Measurements from ENCODE around the gene PTPRQ.

PTPRQ gene

DNA sequence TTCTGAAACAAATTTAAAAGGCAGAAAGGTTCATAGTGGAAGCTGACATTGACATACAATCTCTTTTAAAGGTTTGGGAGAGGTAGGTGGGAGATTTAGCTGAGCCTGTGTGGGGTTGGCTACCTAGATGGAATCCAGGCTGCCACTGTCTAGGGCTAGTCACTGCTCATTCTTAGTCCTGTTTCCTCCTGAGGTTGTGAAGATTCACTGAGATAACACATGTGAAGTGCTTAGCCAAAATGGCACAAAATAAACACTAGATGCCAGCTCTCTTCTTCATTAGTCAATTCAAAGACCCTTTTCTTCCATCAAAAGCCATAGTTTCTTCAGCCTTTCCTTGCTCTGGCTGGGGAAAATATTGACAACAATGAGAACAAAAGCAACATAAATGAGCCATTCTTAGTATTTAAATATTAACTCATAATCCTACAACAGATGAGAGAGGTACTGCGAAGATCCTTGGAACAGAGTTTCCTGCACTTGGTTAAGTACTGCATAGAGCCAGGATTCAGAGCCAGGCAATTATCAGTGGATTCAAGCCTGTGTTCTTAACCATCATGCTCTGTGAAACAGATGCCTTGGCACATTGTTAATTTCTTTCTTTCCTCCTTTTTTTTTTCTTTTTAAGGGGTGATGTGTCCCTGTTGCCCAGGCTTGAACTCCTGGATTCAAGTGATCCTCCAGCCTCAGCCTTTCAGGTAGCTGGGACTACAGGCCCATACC lies 266.9 kb downstream of the PTPRQ start:
- DNase-seq (ENCODE audit: low read depth, low spot score): no peak
- no peak overlapping the region for H3K4me3 ChIP-seq (ENCODE audit: low read length)

DNA sequence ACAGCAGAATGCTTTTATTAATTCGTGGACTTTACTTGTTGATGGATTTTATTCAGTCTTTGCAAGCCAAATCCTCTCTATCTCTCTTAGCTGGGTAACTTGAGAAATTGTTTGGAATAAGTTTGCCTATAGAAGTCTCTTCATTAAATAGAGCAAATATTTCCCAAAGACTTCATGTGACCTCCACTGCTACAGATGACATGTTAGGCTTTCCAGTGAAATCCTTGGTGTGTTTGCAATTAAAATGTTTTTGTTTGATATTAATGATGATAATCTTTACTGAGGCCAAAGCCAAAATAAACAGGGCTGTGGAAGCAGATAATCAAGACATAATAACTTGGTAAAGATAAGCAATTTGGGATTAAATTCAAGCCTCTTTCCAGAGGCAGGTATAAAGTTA lies 267.8 kb downstream of the PTPRQ start:
- DNase-seq (ENCODE audit: low read depth, low spot score): no peak
- H3K4me3 ChIP-seq (ENCODE audit: low read length): no peak overlapping the region

DNA sequence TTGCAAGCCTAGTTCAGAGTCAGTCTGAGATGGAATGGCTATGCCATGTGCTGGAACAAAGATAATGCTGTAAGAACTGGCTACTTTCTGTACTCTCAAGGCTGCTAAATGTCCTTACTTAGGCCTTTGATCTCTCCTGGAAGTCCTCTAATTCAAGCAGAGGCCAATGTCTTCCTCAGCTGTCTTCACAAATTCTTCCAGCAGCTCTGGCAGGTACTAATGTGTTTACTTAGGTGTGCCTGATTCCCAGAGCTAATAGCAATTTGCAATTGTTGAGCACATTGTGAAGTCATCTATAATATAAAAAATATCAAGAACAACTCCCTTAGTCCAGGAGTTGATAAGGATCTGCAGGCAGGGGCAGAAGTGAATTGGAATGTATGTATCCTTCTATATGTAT lies 268.8 kb downstream of the PTPRQ start:
- H3K4me3 ChIP-seq (ENCODE audit: low read length): no peak overlapping the region
- DNase-seq (ENCODE audit: low read depth, low spot score): no peak

- DNase-seq (ENCODE audit: low read depth, low spot score): no peak
- H3K4me3 ChIP-seq (ENCODE audit: low read length): no peak overlapping the region
Measured at GRCh38 chr12:80713419-80713818, 269.4 kb downstream of the PTPRQ start.

DNA sequence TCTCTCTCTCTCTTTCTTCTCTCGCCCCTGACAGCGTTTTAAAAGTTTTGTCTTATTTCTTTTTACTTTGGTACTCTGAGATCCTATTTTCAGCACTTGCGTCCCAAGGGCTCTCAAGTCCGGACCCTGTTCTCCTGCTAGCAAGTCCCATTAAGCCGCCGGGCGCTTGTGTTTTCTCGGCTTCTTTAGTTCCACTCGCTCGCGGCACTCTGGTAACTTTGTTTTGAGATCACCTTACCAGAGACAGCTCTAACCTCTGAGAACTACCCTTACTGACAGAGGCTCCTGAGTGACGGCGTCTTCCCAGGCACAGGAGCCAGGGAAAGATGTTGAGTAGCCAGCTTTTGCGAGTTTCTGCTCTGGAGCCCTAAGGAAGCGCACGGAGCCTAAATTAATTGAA lies 270.0 kb downstream of the PTPRQ start:
- no peak for DNase-seq (ENCODE audit: low read depth, low spot score)

DNA sequence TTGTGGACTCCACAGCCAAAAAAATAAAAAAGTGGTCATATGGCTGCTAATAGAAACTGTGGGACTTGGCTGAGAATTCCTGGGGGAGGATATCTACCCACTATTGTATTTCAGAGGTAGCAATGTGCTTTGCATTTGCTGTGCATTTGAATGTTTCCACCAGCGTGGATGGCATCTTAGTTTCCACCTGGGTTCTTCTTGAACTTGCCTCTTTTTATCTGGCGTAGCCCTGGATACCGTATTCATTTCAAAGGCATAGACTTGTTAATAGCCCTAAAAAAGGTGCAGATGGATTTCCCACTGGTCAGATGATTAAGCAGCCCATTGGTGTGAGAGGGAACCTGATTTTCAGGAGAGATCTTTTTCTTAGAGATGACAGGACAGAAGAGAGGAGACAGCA lies 270.8 kb downstream of the PTPRQ start:
- no peak for DNase-seq (ENCODE audit: low read depth, low spot score)
- no peak overlapping the region for H3K4me3 ChIP-seq (ENCODE audit: low read length)

More for the DNA sequence above, 270.0 kb downstream of the PTPRQ start:
- no peak overlapping the region for H3K4me3 ChIP-seq (ENCODE audit: low read length)

DNA sequence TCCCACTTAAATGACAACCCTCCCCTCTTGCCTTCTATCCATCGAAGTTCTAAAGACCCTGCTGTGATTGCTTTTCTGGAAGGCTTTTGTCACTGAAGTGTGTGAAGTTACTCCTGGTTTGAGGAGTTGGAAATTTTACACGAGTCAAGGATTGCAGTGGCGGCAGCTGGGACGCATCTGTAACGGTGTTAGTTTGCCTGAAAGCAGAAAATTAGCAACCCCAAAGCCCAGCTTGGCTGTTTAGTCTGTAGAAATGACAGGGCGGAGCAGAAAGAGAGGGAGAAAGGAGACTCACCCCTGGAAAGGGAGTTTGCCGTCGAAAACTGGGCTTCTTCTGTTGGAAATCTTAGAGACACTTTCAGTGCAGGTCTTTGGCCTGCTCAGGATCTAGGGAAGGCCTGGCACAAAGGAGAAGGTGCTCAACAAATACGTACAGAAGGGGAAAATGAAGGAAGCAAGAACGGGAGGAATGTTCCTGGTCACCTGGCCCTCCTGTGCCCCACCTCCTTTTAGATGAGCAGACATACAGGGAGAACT lies 271.7 kb downstream of the PTPRQ start:
- H3K4me3 ChIP-seq (ENCODE audit: low read length): no peak overlapping the region

DNA sequence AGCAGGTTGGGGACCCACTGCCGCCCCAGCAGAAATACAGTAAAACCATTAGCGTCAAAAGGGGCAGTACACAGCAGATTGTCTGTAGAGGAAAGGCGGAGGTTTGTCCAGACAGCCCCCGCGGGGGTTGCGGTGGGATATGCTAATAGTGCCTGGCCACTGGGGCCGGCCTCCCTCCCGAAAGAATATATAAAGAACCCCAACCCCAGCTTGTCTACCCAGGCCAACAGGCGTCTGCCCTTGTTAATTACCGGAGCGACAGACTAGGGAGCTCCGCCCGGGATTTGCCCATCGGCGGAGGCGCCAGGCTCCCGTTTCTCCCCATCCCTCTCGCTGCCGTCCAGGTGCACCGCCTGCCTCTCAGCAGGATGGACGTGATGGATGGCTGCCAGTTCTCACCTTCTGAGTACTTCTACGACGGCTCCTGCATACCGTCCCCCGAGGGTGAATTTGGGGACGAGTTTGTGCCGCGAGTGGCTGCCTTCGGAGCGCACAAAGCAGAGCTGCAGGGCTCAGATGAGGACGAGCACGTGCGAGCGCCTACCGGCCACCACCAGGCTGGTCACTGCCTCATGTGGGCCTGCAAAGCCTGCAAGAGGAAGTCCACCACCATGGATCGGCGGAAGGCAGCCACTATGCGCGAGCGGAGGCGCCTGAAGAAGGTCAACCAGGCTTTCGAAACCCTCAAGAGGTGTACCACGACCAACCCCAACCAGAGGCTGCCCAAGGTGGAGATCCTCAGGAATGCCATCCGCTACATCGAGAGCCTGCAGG lies 272.8 kb downstream of the PTPRQ start, which contains the start of gene MYF5:
TSS of gene MYF5 (plus strand) at position 217 of the 774 bp plus-strand sequence. CDS start at position 369, 152 bp downstream.
- no peak within 1 kb of the TSS for H3K4me3 ChIP-seq (ENCODE audit: low read length)
- no peak for DNase-seq (ENCODE audit: low read depth, low spot score)

More for the DNA sequence above, 271.7 kb downstream of the PTPRQ start:
- DNase-seq (ENCODE audit: low read depth, low spot score): no peak

GRCh38 chr12:80717856-80718255 lies 273.8 kb downstream of the PTPRQ start:
- no peak for DNase-seq (ENCODE audit: low read depth, low spot score)
- H3K4me3 ChIP-seq (ENCODE audit: low read length): no peak overlapping the region

DNA sequence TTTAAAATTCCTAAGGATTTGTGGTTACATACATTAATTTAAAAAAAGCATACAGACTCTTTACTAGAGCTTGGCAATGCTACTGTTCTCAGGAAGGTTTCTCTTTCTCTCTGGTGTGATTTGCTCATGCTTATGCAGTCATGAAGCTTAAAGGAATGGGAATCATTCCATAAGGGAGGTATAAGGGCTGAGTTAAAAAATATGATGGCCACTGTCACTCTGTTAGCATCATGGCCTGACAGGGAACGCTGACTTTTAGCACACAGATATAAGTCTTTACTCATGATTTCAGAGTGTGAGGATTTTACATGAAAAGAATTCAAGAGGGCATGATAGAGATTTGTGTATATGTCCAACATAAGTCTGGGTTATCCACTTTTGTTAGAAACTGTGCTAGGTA lies 276.5 kb downstream of the PTPRQ start:
- H3K4me3 ChIP-seq (ENCODE audit: low read length): no peak overlapping the region
- no peak for DNase-seq (ENCODE audit: low read depth, low spot score)

DNA sequence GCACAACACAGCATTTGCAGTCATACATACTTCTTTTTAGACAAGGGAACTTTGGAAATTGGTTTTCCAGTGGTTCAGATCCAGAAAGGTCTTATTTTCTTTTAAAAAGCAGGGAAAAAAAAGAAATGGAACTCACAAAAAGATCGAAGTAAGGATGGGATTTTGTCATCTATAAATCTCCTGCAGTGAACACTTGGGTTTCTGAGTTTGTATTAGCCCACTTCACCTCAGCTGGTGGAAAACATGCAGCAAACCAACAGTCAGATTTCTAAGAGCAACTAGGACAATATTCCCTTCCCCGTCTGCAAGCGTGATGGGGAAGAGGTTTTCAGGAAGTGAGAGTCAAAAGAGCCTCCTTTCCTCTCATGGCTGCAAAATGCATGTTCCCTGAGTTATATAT lies 277.3 kb downstream of the PTPRQ start:
- H3K4me3 ChIP-seq (ENCODE audit: low read length): no peak overlapping the region
- no peak for DNase-seq (ENCODE audit: low read depth, low spot score)
